IMR-90 (cell line): ENCODE data around the gene BACE1. TPM values are rescaled to one million over a fixed set of nuclear protein-coding genes. Genes with fewer than 3 reads are reported as not detected.
A peak's percentile ranks its signal among the peaks of the same experiment; 100 is the strongest.

Source experiments
- ATAC-seq: fragments of 200-7000 bp; cut with Tn5 transposase; 2 replicates; pipeline ENCODE4 v1.9.1; 2020; ENCODE audit warnings: low read depth, mild to moderate bottlenecking, moderate library complexity
- BruUV-seq: library from RNA; stranded (reverse); fragments of 400-500 nt; replicated peaks from 2 replicates; lab custom pipeline; 2021; lab: Mats Ljungman, UMichigan
- CTCF ChIA-PET: fragments of 300-600 bp; formaldehyde crosslinking; extraction: SDS; loops from one replicate; lab custom pipeline; 2021; ENCODE audit warnings: antibody characterized with exemption; lab: Yijun Ruan, JAX
- POLR2A ChIA-PET: fragments of 300-600 bp; sonication (Branson Sonifier 250); formaldehyde crosslinking; loops from one replicate; lab custom pipeline; 2022; ENCODE audit warnings: antibody characterized with exemption; ENCODE audit not compliant: unreplicated experiment; lab: Charles Lee
- DNase-seq: peaks from one replicate; pipeline ENCODE4 v3.0.0; 2013
- H2AFZ ChIP-seq: replicated peaks from 2 replicates; pipeline ENCODE3; 2013; ENCODE audit warnings: low read length, mild to moderate bottlenecking; ENCODE audit not compliant: poor library complexity
- H2AK5ac ChIP-seq: 2 replicates; pipeline ENCODE4 v1.6.1; 2013; ENCODE audit warnings: low read depth, low read length, inconsistent platforms
- H2AK9ac ChIP-seq: replicated peaks from 2 replicates; pipeline ENCODE3; 2013; ENCODE audit warnings: mild to moderate bottlenecking, low read depth, low read length, moderate library complexity; ENCODE audit not compliant: poor library complexity
- H2BK120ac ChIP-seq: 2 replicates; pipeline ENCODE4 v1.6.1; 2013; ENCODE audit warnings: low read depth, low read length, inconsistent platforms
- H2BK15ac ChIP-seq: 3 replicates; pipeline ENCODE4 v1.6.1; 2013; ENCODE audit warnings: low read depth, low read length, inconsistent platforms
- H2BK20ac ChIP-seq: 2 replicates; pipeline ENCODE4 v1.6.1; 2013; ENCODE audit warnings: low read depth, mild to moderate bottlenecking, inconsistent platforms, low read length, moderate library complexity
- H2BK5ac ChIP-seq: 2 replicates; pipeline ENCODE4 v1.6.1; 2013; ENCODE audit warnings: mild to moderate bottlenecking, low read depth, low read length, inconsistent platforms; ENCODE audit not compliant: poor library complexity, severe bottlenecking
- H3K14ac ChIP-seq: replicated peaks from 2 replicates; pipeline ENCODE4 v1.6.1; 2013; ENCODE audit warnings: low read depth, low read length, inconsistent platforms
- H3K18ac ChIP-seq: 2 replicates; pipeline ENCODE4 v1.6.1; 2013; ENCODE audit warnings: low read depth, low read length, control low read depth
- H3K23ac ChIP-seq: 2 replicates; pipeline ENCODE4 v1.6.1; 2013; ENCODE audit warnings: low read depth, low read length, inconsistent platforms
- H3K27ac ChIP-seq: 2 replicates; pipeline ENCODE4 v1.5.1; 2013; ENCODE audit warnings: mild to moderate bottlenecking, control low read depth, low read length; ENCODE audit not compliant: insufficient read depth
- H3K27me3 ChIP-seq: 2 replicates; pipeline ENCODE4 v1.6.1; 2013; ENCODE audit warnings: low read length; ENCODE audit not compliant: control insufficient read depth, insufficient read depth
- H3K36me3 ChIP-seq: 2 replicates; pipeline ENCODE4 v1.6.1; 2013; ENCODE audit warnings: low read length, mixed read lengths; ENCODE audit not compliant: control insufficient read depth, insufficient read depth
- H3K4ac ChIP-seq: 2 replicates; pipeline ENCODE4 v1.6.1; 2013; ENCODE audit warnings: low read depth, low read length, inconsistent platforms
- H3K4me1 ChIP-seq: 2 replicates; pipeline ENCODE4 v1.6.1; 2013; ENCODE audit warnings: low read length, mixed read lengths; ENCODE audit not compliant: control insufficient read depth, insufficient read depth
- H3K4me2 ChIP-seq: 2 replicates; pipeline ENCODE4 v1.6.1; 2013; ENCODE audit warnings: low read depth, mild to moderate bottlenecking, control low read depth, low read length, moderate library complexity
- H3K4me3 ChIP-seq: 2 replicates; pipeline ENCODE4 v1.5.1; 2013; ENCODE audit warnings: low read depth, mild to moderate bottlenecking, control low read depth, low read length, moderate library complexity; ENCODE audit not compliant: insufficient read depth
- H3K56ac ChIP-seq: 2 replicates; pipeline ENCODE4 v1.6.1; 2013; ENCODE audit warnings: low read length, inconsistent platforms; ENCODE audit not compliant: insufficient read depth; ENCODE audit errors: extremely low read depth
- H3K79me1 ChIP-seq, 2 experiments: 2 replicates each; pipeline ENCODE4 v1.6.1; 2013; ENCODE audit warnings: low read length in 2 of 2, inconsistent platforms in 1 of 2, low read depth in 1 of 2
- H3K9ac ChIP-seq: 2 replicates; pipeline ENCODE4 v1.6.1; 2013; ENCODE audit warnings: low read depth, low read length, control low read depth
- H3K9me1 ChIP-seq: 2 replicates; pipeline ENCODE4 v1.6.1; 2013; ENCODE audit warnings: low read length, inconsistent platforms; ENCODE audit not compliant: insufficient read depth
- H3K9me3 ChIP-seq: 2 replicates; pipeline ENCODE4 v1.6.1; 2013; ENCODE audit warnings: low read length; ENCODE audit not compliant: control insufficient read depth, insufficient read depth
- H4K20me1 ChIP-seq: 2 replicates; pipeline ENCODE4 v1.6.1; 2013; ENCODE audit warnings: low read length, inconsistent platforms; ENCODE audit not compliant: insufficient read depth
- H4K5ac ChIP-seq: 2 replicates; pipeline ENCODE4 v1.6.1; 2013; ENCODE audit warnings: mild to moderate bottlenecking, low read depth, low read length, control low read depth
- H4K8ac ChIP-seq, 2 experiments: 2 replicates each; pipeline ENCODE4 v1.6.1; 2013; ENCODE audit warnings: low read depth in 2 of 2, low read length in 2 of 2, control low read depth in 1 of 2, inconsistent platforms in 1 of 2
- H4K91ac ChIP-seq: 2 replicates; pipeline ENCODE4 v1.6.1; 2013; ENCODE audit warnings: low read depth, low read length, inconsistent platforms; ENCODE audit not compliant: insufficient read depth
- BHLHE40 ChIP-seq: fragments of 150-350 bp; IDR thresholded peaks from 2 replicates; pipeline ENCODE4 v1.6.1; 2016; ENCODE audit warnings: mild to moderate bottlenecking, low read depth, low read length
- CEBPB ChIP-seq: IDR thresholded peaks from 2 replicates; pipeline ENCODE4 v1.6.1; 2012; ENCODE audit warnings: low read depth, low read length, improper control_type of control experiment
- CHD1 ChIP-seq: IDR thresholded peaks from 2 replicates; pipeline ENCODE4 v1.6.1; 2012; ENCODE audit warnings: low read depth, low read length, improper control_type of control experiment
- CTCF ChIP-seq: conservative IDR thresholded peaks from 2 replicates; pipeline ENCODE4 v1.5.1; 2012; ENCODE audit warnings: mild to moderate bottlenecking, low read depth, low read length, improper control_type of control experiment
- ELK1 ChIP-seq: fragments of 150-350 bp; IDR thresholded peaks from 2 replicates; pipeline ENCODE4 v1.6.1; 2016; ENCODE audit warnings: low read depth, mild to moderate bottlenecking, low read length, moderate library complexity, borderline replicate concordance
- FOS ChIP-seq: fragments of 150-350 bp; IDR thresholded peaks from 2 replicates; pipeline ENCODE4 v1.6.1; 2016; ENCODE audit warnings: low read depth, low read length
- MAFK ChIP-seq: IDR thresholded peaks from 2 replicates; pipeline ENCODE4 v1.6.1; 2012; ENCODE audit warnings: low read depth, low read length, improper control_type of control experiment
- MAZ ChIP-seq: IDR thresholded peaks from 2 replicates; pipeline ENCODE4 v1.6.1; 2012; ENCODE audit warnings: low read depth, mild to moderate bottlenecking, low read length, improper control_type of control experiment, moderate library complexity, borderline replicate concordance
- MXI1 ChIP-seq: IDR thresholded peaks from 2 replicates; pipeline ENCODE4 v1.6.1; 2012; ENCODE audit warnings: low read depth, mild to moderate bottlenecking, low read length, moderate library complexity, borderline replicate concordance
- NFE2L2 ChIP-seq: fragments of 150-350 bp; IDR thresholded peaks from 2 replicates; pipeline ENCODE4 v1.6.1; 2016; ENCODE audit warnings: low read depth, mild to moderate bottlenecking, low read length
- POLR2A ChIP-seq: IDR thresholded peaks from 2 replicates; pipeline ENCODE4 v1.6.1; 2012; ENCODE audit warnings: mild to moderate bottlenecking, low read depth, low read length
- RAD21 ChIP-seq: IDR thresholded peaks from 2 replicates; pipeline ENCODE4 v1.6.1; 2012; ENCODE audit warnings: low read length, improper control_type of control experiment
- RCOR1 ChIP-seq: IDR thresholded peaks from 2 replicates; pipeline ENCODE4 v1.6.1; 2012; ENCODE audit warnings: mild to moderate bottlenecking, low read length, improper control_type of control experiment; ENCODE audit not compliant: insufficient replicate concordance
- RFX5 ChIP-seq: IDR thresholded peaks from 2 replicates; pipeline ENCODE4 v1.8.0; 2012; ENCODE audit warnings: low read depth, mild to moderate bottlenecking, low read length, moderate library complexity
- SMC3 ChIP-seq: fragments of 150-350 bp; IDR thresholded peaks from 2 replicates; pipeline ENCODE4 v1.6.1; 2016; ENCODE audit warnings: low read depth, mild to moderate bottlenecking, antibody characterized with exemption, low read length, moderate library complexity
- USF2 ChIP-seq: fragments of 150-350 bp; IDR thresholded peaks from 2 replicates; pipeline ENCODE4 v1.6.1; 2017; ENCODE audit warnings: mild to moderate bottlenecking, antibody characterized with exemption, low read length, low read depth
- WGBS, 2 experiments: methylation state at CpG; one replicate each; pipeline versions ENCODE4 v1.1.5 to v1.1.7; 2013; ENCODE audit warnings: missing lambda C conversion rate in 2 of 2; ENCODE audit not compliant: insufficient read length in 1 of 2; ENCODE audit errors: extremely low coverage in 2 of 2; 5-methylcytosine and 5-hydroxymethylcytosine counted together
- dilution Hi-C: fragments of 300-500 bp; cut with HindIII; formaldehyde crosslinking; loops from one replicate; pipeline ENCODE4 v1.14.3; 2018; ENCODE audit warnings: low sequenced_read_pairs; ENCODE audit not compliant: unreplicated experiment
- in situ Hi-C: fragments of 300-500 bp; cut with MboI; formaldehyde crosslinking; loops from 3 replicates; pipeline ENCODE4 v1.14.3; 2019; ENCODE audit warnings: low sequenced_read_pairs, inconsistent platforms, mixed read lengths
- intact Hi-C: fragments of 100-400 bp; cut with micrococcal nuclease; formaldehyde crosslinking; loops from 2 replicates; pipeline ENCODE4 v1.10.0; 2022
- polyA plus RNA-seq, 3 experiments: library from polyadenylated mRNA; depleted of rRNA; stranded (reverse); fragments of >200 nt; gene quantifications; 2 replicates each; pipeline ENCODE4 v1.2.3, GENCODE V29; 2012; ENCODE audit warnings: low replicate concordance in 1 of 3
- total RNA-seq: library from RNA; depleted of rRNA; stranded (reverse); fragments of >200 nt; gene quantifications from 2 replicates; pipeline ENCODE4 v1.2.3, GENCODE V29; 2012

Gene BACE1
- total and polyA plus RNA-seq, 2 of the 4 experiments (the other 2 are of a cell fraction): 27.6 to 50.6 TPM

- ChIA-PET POLR2A (no interaction called here), CTCF (interaction anchor here (0.6 to 0.8 kb wide), 3 partner anchors 9 to 150 kb away, joined by 3 to 4 read pairs (median 3); no protein-coding TSS in a partner anchor)
- Histone ChIP-seq H3K4ac (no peak overlapping the region), H4K8ac (no peak overlapping the region), H2BK120ac (no peak overlapping the region), H3K9me1 (0 out of 2 replicates have a peak, but pooled peaks cover 4% of the 10 kb centered on the region), H4K91ac (no peak overlapping the region), H2AFZ (no peak overlapping the region), H3K14ac (no peak overlapping the region), H3K79me1 (peaks cover 8 to 21% of the 10 kb centered on the region in 2 experiments; a peak in 3 of 4 replicates), H3K23ac (no peak overlapping the region), H4K5ac (no peak overlapping the region), H3K4me3 (no peak overlapping the region), H3K56ac (no peak overlapping the region), H4K20me1 (no peaks in the 10 kb centered on the region; the same call in 1 of the 2 replicates), H2AK5ac (no peak overlapping the region), H3K4me1 (peaks cover 4% of the 10 kb centered on the region; the same call in 1 of the 2 replicates), H2BK5ac (peak overlapping the region; percentile 28), H3K27me3 (no peaks in the 10 kb centered on the region), H2AK9ac (no peak overlapping the region), H3K9ac (no peak overlapping the region), H3K18ac (no peak overlapping the region), H3K36me3 (peaks cover 18% of the 10 kb centered on the region; the same call in 1 of the 2 replicates), H2BK15ac (no peak overlapping the region), H3K4me2 (no peak overlapping the region; the same call in 1 of the 2 replicates), H3K27ac (no peak overlapping the region), H2BK20ac (no peak overlapping the region), H3K9me3 (no peaks in the 10 kb centered on the region)
- BruUV-seq: no TSS peak
- ATAC-seq: peak; percentile 99
- in situ Hi-C loops: loop anchor here (5.0 kb wide), 1 partner anchor 78 kb away; the partner anchor contains the start of gene BACE1
- TF ChIP-seq MXI1 (no peak), MAFK (no peak), ELK1 (no peak), POLR2A (no peak), RFX5 (no peak), RAD21 (peak; percentile 72), NFE2L2 (no peak), SMC3 (peak; percentile 66), CTCF (peak; percentile 69), USF2 (no peak), MAZ (no peak), CHD1 (no peak), FOS (peak; percentile 69), RCOR1 (peak; percentile 32), BHLHE40 (no peak; the same call in 1 of the 2 replicates), CEBPB (no peak)
- intact Hi-C loops: loop anchor here (1.0 to 10.0 kb wide), 3 partner anchors 42 to 386 kb away; partner anchors contain the start of gene BACE1
- no CpG with 5 or more reads among the region's 6 CpGs for WGBS, 2 experiments
- dilution Hi-C loops: no loop called here
- DNase-seq: peak; percentile 96
Measured at GRCh38 chr11:117239295-117239694, 76.8 kb downstream of the BACE1 start.
